SK-N-MC (cell line): ENCODE data around the gene PNMA6F.

ENCODE experiments used
- DNase-seq: peaks from one replicate; pipeline ENCODE4 v3.0.0-alpha.2; 2011; ENCODE audit warnings: low read depth, low spot score
- H3K27ac ChIP-seq: fragments of 200-600 bp; sonication (generic); 2 replicates; pipeline ENCODE4 v1.5.1; 2016; ENCODE audit warnings: mixed run types
- H3K36me3 ChIP-seq: fragments of 200-600 bp; sonication (generic); 2 replicates; pipeline ENCODE4 v1.6.1; 2017; ENCODE audit warnings: antibody characterized with exemption, low read length, mixed read lengths; ENCODE audit not compliant: insufficient read depth
- H3K4me3 ChIP-seq: fragments of 200-600 bp; sonication (generic); 2 replicates; pipeline ENCODE4 v1.5.1; 2016
- H3K9ac ChIP-seq: fragments of 200-600 bp; sonication (generic); 2 replicates; pipeline ENCODE4 v1.8.0; 2017; ENCODE audit warnings: mixed run types, mixed read lengths; ENCODE audit not compliant: insufficient read length
- H3K9me3 ChIP-seq: fragments of 200-600 bp; sonication (generic); 2 replicates; pipeline ENCODE4 v1.6.1; 2017; ENCODE audit warnings: low read depth, mild to moderate bottlenecking, antibody characterized with exemption, low read length, moderate library complexity, mixed read lengths
- EZH2 ChIP-seq: fragments of 200-600 bp; sonication (generic); IDR thresholded peaks from one replicate; pipeline ENCODE4 v1.6.1; 2017; ENCODE audit warnings: antibody characterized with exemption
- FOXP2 ChIP-seq: optimal IDR thresholded peaks from 2 replicates; pipeline ENCODE3; 2011; ENCODE audit warnings: mild to moderate bottlenecking, moderate library complexity; ENCODE audit not compliant: insufficient read depth; ENCODE audit errors: extremely low read length, control extremely low read depth
- POLR2AphosphoS5 ChIP-seq: IDR thresholded peaks from 2 replicates; pipeline ENCODE4 v1.6.1; 2012; ENCODE audit warnings: mild to moderate bottlenecking, low read depth, low read length, borderline replicate concordance

PNMA6F gene

DNA sequence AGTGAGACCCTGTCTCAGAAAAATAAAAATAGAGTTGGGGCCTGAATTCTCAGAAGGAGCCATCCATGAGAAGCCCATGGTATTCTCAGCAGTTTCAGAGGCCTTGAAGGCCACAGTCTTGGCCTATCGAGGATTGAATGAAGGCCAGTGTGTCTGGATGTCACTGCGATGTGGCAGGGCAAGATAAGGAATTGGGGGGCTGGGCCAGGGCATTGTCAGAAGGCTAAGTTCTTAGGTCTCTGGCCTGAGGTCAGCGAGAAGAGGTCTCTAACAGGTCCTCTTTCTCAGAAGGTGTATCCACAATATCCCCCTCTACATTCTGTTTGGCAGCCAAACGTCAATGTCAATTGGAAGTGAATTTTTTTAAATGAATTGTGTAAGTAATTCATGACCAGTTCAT, 18.1 kb upstream of the PNMA6F start:
- H3K9ac ChIP-seq: no peak overlapping the region
- DNase-seq: no peak

DNA sequence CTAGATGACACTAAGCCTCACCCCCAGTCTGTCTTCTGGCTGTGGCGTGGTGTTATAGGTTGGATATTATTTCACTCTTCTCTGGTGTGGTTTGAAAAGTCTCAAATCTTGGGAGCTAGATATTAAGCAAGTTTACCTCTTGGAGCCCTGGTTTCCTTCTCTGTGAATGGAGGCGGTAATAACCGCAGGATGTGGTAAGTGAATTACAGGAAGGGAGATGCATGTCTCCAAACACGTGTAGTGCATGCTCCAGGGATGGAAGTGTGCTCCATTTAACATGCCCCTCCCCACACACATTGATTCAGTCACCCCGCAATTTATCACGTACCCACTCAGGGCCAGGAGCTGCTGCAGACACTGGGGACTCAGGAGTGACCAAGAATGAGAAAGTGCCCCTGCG, 17.3 kb upstream of the PNMA6F start:
- Histone ChIP-seq H3K9ac (no peak overlapping the region), H3K9me3 (no peaks in the 10 kb centered on the region), H3K27ac (no peak overlapping the region), H3K4me3 (no peak overlapping the region), H3K36me3 (peaks cover 53% of the 10 kb centered on the region)
- no peak for TF ChIP-seq EZH2
- no peak for TF ChIP-seq FOXP2
- no peak for TF ChIP-seq POLR2AphosphoS5
- DNase-seq: no peak

More for the DNA sequence above, 18.1 kb upstream of the PNMA6F start:
- Histone ChIP-seq H3K27ac (no peak overlapping the region), H3K36me3 (peaks cover 60% of the 10 kb centered on the region), H3K4me3 (no peak overlapping the region), H3K9me3 (no peaks in the 10 kb centered on the region)
- no peak for TF ChIP-seq POLR2AphosphoS5
- TF ChIP-seq FOXP2: no peak
- TF ChIP-seq EZH2: no peak

DNA sequence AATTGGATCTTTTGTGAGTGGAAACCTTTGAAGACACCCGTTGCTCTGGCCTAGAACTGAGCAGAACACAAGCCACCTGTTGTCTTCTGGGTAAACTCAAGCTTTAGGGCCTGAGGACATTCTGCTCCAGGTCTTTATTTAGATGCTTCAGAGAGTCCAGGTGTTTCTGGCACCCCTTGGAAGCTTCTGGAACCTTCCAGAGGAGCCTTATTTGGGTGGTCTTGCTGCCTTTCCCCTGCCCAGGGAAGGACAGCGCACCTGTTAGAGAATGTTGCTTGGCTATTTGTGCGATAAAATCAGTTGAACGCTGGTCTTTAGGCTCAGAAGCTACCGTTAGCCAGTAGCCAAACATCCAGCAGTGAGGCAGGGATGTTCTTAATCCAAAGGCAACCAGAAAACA, 15.4 kb upstream of the PNMA6F start:
- Histone ChIP-seq H3K9ac (no peak overlapping the region), H3K36me3 (peaks cover 47% of the 10 kb centered on the region), H3K27ac (no peak overlapping the region), H3K4me3 (no peak overlapping the region), H3K9me3 (no peaks in the 10 kb centered on the region)
- DNase-seq: no peak
- TF ChIP-seq EZH2: no peak
- no peak for TF ChIP-seq POLR2AphosphoS5
- no peak for TF ChIP-seq FOXP2

DNA sequence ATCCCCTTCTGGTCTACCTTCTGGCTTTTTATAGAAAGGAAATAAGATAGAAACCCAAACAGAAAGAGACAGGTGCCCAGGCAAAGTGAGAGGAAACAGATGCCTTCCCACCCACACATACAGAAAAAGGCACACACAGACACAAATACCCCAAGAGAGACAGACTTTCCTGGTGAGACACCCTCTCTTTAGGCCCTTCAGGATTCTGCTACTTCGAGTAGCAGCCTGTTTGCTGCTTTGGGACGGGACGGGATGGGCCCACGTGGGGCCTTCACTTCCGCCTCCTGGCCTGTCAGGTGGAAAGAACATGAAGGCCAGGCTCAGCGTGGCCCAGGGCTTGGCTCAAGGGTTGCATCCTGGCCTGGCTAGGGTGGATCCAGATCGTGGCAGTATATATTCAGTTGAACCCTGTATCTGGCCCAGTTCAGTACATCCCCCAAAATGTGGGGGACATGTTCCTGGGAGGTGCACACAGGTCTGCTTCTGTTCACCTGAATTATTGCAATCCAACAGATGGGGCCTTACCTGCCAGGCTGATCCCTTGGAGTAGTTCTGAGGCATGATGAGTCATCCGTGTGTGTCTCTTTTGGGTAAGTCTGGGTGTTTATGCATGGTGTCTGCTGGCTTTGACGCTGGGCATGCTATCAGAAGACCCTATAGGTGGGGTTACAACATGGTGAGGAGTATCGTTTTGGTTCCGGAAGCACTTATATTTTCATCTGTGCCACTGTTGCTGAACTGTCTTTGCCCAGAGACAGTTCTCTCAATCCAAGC, 14.7 kb upstream of the PNMA6F start:
- peaks cover 41% of the 10 kb centered on the region for H3K36me3 ChIP-seq
- no peaks in the 10 kb centered on the region for H3K9me3 ChIP-seq
- TF ChIP-seq FOXP2 (no peak), EZH2 (no peak), POLR2AphosphoS5 (no peak)
- no peak overlapping the region for H3K27ac ChIP-seq
- no peak for DNase-seq
- H3K9ac ChIP-seq: no peak overlapping the region
- H3K4me3 ChIP-seq: no peak overlapping the region

DNA sequence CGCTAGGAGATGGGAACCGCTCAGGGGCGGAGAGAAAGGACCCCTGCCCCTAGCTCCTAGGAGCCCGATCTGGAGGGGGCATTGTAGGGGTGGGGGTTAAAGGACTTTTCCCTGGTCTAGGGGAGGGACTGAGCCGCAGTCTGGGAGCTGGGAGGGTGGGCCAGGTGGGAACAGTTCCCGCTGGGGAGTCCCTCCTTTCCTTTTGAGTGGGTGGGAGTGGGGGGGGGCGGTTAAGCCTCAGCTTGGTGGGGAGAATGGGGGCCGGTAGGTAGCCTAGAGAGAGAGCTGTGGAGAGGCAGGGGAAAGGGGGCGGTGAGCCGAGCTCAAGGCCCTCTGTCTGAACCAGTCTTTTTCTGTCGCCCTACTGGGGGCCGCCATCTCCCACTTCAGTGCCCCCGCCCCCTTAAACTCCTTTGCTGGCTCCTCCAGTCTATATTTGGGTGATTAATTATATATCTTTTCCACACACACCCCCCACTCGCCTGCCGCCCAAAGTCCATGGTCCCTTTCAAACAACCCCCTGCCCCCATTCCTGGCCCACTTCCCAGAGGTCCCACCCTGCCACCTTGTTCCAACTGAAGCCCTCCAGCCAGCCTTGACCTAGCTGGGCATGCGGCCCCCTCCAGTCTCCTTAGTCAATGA, 13.2 kb upstream of the PNMA6F start:
- Histone ChIP-seq H3K9me3 (no peaks in the 10 kb centered on the region), H3K9ac (peak overlapping the region; percentile 77), H3K27ac (no peak overlapping the region), H3K4me3 (peak overlapping the region; percentile 75), H3K36me3 (peaks cover 32% of the 10 kb centered on the region)
- DNase-seq: no peak
- TF ChIP-seq EZH2: no peak
- TF ChIP-seq POLR2AphosphoS5: no peak
- no peak for TF ChIP-seq FOXP2

DNA sequence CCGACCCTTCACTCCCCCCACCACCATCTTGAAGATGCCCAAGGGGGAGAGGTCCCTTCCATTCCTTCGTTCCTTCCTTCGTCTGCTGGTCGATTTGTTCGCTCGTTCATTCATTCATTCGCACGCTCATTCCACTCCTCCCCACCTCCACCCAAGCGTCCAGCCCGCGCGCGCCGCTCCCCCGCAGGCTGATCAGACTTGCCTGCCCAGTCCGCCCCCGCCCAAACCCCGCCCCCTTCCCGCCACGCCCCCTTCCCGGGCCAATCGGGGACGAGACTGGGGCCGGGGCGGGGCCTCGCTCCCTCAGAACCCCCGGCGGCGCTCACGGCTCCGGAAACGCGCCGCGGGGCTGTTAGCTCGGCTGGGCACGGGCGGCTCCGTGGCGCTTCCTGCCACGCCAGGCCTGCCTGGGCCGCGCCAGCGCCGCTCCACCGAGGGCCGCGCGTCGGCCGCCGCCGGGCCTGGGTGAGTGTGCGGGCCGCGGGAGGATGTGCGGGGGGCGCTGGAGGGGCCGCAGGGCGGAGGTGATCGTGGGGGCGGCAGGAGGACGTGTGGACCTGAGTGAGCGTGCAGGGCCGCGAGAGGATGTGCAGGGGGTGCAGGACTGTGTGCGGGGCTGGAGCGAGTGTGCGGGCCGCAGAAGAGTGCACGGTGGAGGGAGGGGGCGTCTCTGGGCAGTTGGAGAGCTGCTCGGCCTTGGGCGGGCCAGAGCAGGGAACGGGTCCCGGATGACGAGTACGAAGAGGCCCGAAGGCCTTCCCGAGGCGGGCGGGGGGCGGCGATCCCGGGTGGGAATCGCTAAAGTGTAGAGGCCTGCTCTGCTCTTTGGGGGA, 12.5 kb upstream of the PNMA6F start, which contains the start of gene ZNF275:
Gene ZNF275 (plus strand): TSS at position 333 of the 833 bp plus-strand sequence. CDS start 2,527 bp downstream, outside the sequence.
- Histone ChIP-seq H3K9me3 (no peaks in the 10 kb centered on the region), H3K27ac (peak within 1 kb of the TSS; percentile 60; the same call in 1 of the 2 replicates), H3K36me3 (peaks cover 25% of the 10 kb centered on the region), H3K4me3 (peak within 1 kb of the TSS; percentile 75), H3K9ac (peak within 1 kb of the TSS; percentile 77)
- TF ChIP-seq EZH2: no peak
- peak; percentile 41; the same call in 1 of the 2 replicates for TF ChIP-seq POLR2AphosphoS5
- no peak for DNase-seq

DNA sequence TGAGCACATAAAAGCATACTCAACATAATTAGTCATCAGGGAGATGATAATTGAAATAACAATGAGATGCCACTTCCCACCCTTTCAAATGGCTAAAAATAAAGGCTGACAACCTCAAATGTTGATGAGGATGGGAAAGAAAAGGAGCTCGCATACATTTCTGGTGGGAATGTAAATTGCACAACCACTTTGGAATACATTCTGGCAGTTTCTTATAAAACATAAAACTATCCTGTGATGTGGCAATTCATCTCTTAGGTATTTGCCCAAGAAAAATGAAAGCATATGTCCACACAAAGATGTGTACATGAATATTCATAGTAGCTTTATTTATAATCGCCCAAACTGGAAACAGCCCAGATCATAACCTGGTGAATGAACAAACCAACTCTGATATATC, 11.7 kb upstream of the PNMA6F start:
- H3K9ac ChIP-seq: no peak overlapping the region
- peak overlapping the region; percentile 75 for H3K4me3 ChIP-seq
- TF ChIP-seq FOXP2: no peak
- TF ChIP-seq EZH2: no peak
- TF ChIP-seq POLR2AphosphoS5: no peak
- H3K27ac ChIP-seq: peak overlapping the region; percentile 60; the same call in 1 of the 2 replicates
- no peak for DNase-seq
- H3K9me3 ChIP-seq: no peaks in the 10 kb centered on the region
- peaks cover 18% of the 10 kb centered on the region for H3K36me3 ChIP-seq

DNA sequence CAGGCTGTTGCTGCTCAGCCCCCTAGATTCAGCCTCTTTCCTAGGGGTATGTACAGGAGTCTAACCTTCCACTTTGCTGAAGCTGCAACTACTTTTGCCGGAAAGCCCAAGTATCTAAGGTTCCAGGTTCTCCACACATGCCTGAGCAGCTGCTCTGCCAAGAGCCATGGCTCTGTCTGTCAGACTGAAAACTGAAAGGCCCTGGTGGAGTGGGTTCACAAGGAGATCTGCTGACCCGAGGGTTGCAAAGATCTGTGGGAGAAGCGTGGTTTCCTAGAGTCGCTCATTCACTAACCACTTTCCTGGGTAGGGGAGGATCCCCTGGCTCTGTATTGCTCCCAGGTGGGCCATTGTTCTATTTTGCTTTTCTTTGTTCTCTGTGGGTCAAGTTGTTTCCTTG, 6.0 kb upstream of the PNMA6F start:
- no peak for TF ChIP-seq EZH2
- no peak for TF ChIP-seq FOXP2
- TF ChIP-seq POLR2AphosphoS5: no peak
- Histone ChIP-seq H3K27ac (no peak overlapping the region), H3K9me3 (no peaks in the 10 kb centered on the region), H3K9ac (no peak overlapping the region), H3K4me3 (no peak overlapping the region), H3K36me3 (no peaks in the 10 kb centered on the region)
- no peak for DNase-seq
